ENCODE measurements around the gene SEPTIN10. TPM values are rescaled to one million over a fixed set of nuclear protein-coding genes. Genes with fewer than 3 reads are reported as not detected.
A peak's percentile ranks its signal among the peaks of the same experiment; 100 is the strongest.
"Not testable (repeated sequence)": the region's sequence is repeated elsewhere in the genome, so short reads cannot be mapped to it uniquely, and the experiment has no call there.

SEPTIN10 gene
- total RNA-seq, 2 experiments from 2014 or later = 5.8 to 6.3 TPM

DNA sequence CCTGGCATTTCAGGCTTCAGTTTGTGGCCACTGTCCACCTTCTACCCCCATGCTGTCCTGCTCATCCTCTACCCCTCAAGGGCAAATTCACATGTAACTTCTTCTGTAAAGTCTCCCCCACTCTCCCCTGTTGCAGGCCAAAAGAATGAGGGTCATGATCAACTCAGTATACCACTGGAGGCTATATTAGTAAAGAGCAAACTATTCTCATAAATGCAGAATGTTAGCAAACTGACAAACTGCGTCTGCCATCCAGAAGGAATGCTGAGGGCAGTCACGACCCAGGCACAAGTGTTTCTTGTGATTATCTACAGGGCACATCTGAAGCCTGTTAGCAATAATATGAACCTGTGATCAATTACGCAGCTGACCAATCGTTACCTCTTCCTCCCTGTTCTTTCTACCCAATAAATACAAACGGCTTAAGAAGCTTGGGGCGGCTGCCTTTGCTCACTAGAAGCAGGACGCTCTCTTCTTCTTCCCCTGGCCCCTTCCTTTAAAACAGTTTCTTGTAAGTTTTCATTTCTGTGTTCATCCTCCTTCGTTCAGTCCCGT lies 58.3 kb downstream of the SEPTIN10 start:
- Mint-ChIP-seq H3K9me3 (ENCODE audit: low read depth) (no peaks in the 10 kb centered on the region), H3K27ac (no peak overlapping the region), H3K4me3 (no peak overlapping the region), H3K36me3 (ENCODE audit: low read depth) (no peaks in the 10 kb centered on the region), H3K27me3 (no peaks in the 10 kb centered on the region), H3K4me1 (peaks cover 12% of the 10 kb centered on the region)
- no peak for DNase-seq
- intact Hi-C loops (cut with DNase I, micrococcal nuclease) = loop anchor here in 1 of 2 experiments (5.0 kb wide), 1 partner anchor 137 kb away; no protein-coding TSS in a partner anchor
- no peak for ATAC-seq
- POLR2A ChIA-PET = no interaction called here
- CTCF ChIA-PET = interaction anchor here (0.9 to 1.2 kb wide), 2 partner anchors 9 to 24 kb away, joined by 3 to 4 read pairs; no protein-coding TSS in a partner anchor

DNA sequence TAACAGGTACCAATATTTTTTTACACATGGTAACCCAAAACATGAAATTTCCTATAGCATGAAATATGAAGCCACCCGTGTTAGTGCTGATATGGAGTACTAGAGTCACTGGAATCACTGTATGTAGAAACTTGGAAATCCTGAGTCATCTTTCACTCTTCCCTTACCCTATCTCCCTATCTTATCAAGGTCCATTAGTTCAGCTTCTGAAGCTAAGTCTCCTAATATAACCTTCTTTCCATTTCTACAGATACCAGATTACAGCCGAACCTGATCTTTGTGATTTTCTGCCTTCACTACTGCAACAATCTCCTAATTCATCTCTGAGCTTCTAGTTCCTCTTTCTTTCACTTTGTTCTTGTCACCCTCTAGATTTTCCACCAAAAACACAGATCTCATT lies 59.0 kb downstream of the SEPTIN10 start:
- H3K27me3 Mint-ChIP-seq = no peaks in the 10 kb centered on the region
- no peaks in the 10 kb centered on the region for H3K9me3 Mint-ChIP-seq (ENCODE audit: low read depth)
- CTCF ChIA-PET = no interaction called here
- ATAC-seq (no peak), DNase-seq (no peak)
- POLR2A ChIA-PET = no interaction called here
- H3K4me1 Mint-ChIP-seq = peaks cover 12% of the 10 kb centered on the region
- H3K36me3 Mint-ChIP-seq (ENCODE audit: low read depth) = no peaks in the 10 kb centered on the region
- no peak overlapping the region for H3K4me3 Mint-ChIP-seq
- no peak overlapping the region for H3K27ac Mint-ChIP-seq
- intact Hi-C loops (cut with DNase I, micrococcal nuclease) = loop anchor here in 1 of 2 experiments (5.0 kb wide), 1 partner anchor 138 kb away; no protein-coding TSS in a partner anchor

- Mint-ChIP-seq H3K4me1 (no peaks in the 10 kb centered on the region), H3K36me3 (ENCODE audit: low read depth) (no peaks in the 10 kb centered on the region), H3K27me3 (no peaks in the 10 kb centered on the region), H3K9me3 (ENCODE audit: low read depth) (no peaks in the 10 kb centered on the region), H3K4me3 (no peak overlapping the region), H3K27ac (no peak overlapping the region)
- no peak for DNase-seq
- ChIA-PET POLR2A (no interaction called here), CTCF (interaction anchor here (0.6 kb wide), 1 partner anchor 620 kb away, joined by 3 read pairs; no protein-coding TSS in a partner anchor)
- ATAC-seq = no peak
- intact Hi-C loops (cut with DNase I, micrococcal nuclease) = loop anchor here (5.0 kb wide), 3 partner anchors 63 to 168 kb away; partner anchors contain the start of genes SEPTIN10 (in 2 of the 2) and SOWAHC (in 2 of the 2)
These were observed 64.7 kb downstream of the SEPTIN10 start for GRCh38 chr2:109549016-109549590.

- H3K9me3 Mint-ChIP-seq (ENCODE audit: low read depth) = no peaks in the 10 kb centered on the region
- ATAC-seq = no peak
- ChIA-PET CTCF (interaction anchor here (0.6 to 3.1 kb wide), 13 partner anchors 10 to 421 kb away, joined by 3 to 27 read pairs (median 4); no protein-coding TSS in a partner anchor), POLR2A (no interaction called here)
- H3K36me3 Mint-ChIP-seq (ENCODE audit: low read depth) = no peaks in the 10 kb centered on the region
- no peaks in the 10 kb centered on the region for H3K4me1 Mint-ChIP-seq
- H3K27ac Mint-ChIP-seq = no peak overlapping the region
- intact Hi-C loops (cut with DNase I, micrococcal nuclease) = loop anchor here (5.0 kb wide), 3 partner anchors 65 to 170 kb away; partner anchors contain the start of genes SEPTIN10 (in 2 of the 2) and SOWAHC (in 2 of the 2)
- DNase-seq = no peak
- H3K27me3 Mint-ChIP-seq = no peaks in the 10 kb centered on the region
- H3K4me3 Mint-ChIP-seq = no peak overlapping the region
These were observed 66.5 kb downstream of the SEPTIN10 start for GRCh38 chr2:109547280-109547679.

- H3K27me3 Mint-ChIP-seq = no peaks in the 10 kb centered on the region
- intact Hi-C loops (cut with DNase I, micrococcal nuclease) = loop anchor here (1.0 to 5.0 kb wide), 4 partner anchors 66 to 190 kb away; partner anchors contain the start of genes SEPTIN10 (in 2 of the 2) and SOWAHC (in 2 of the 2)
- no peak overlapping the region for H3K27ac Mint-ChIP-seq
- CTCF ChIA-PET = interaction anchor here (0.6 to 3.6 kb wide), 37 partner anchors 9 to 420 kb away, joined by 3 to 27 read pairs (median 4); no protein-coding TSS in a partner anchor
- H3K9me3 Mint-ChIP-seq (ENCODE audit: low read depth) = no peaks in the 10 kb centered on the region
- POLR2A ChIA-PET = interaction anchor here (0.7 kb wide), 1 partner anchor 145 kb away, joined by 4 read pairs; no protein-coding TSS in a partner anchor
- no peaks in the 10 kb centered on the region for H3K36me3 Mint-ChIP-seq (ENCODE audit: low read depth)
- no peaks in the 10 kb centered on the region for H3K4me1 Mint-ChIP-seq
- no peak overlapping the region for H3K4me3 Mint-ChIP-seq
- DNase-seq (peak; percentile 76), ATAC-seq (peak; percentile 74)
These were observed 67.7 kb downstream of the SEPTIN10 start for GRCh38 chr2:109545828-109546713.

GRCh38 chr2:109542384-109542783 lies 71.4 kb downstream of the SEPTIN10 start:
- Mint-ChIP-seq H3K27ac (no peak overlapping the region), H3K36me3 (ENCODE audit: low read depth) (no peaks in the 10 kb centered on the region), H3K4me1 (no peaks in the 10 kb centered on the region), H3K27me3 (peaks cover 11% of the 10 kb centered on the region), H3K4me3 (no peak overlapping the region), H3K9me3 (ENCODE audit: low read depth) (no peaks in the 10 kb centered on the region)
- no peak for DNase-seq
- ATAC-seq = no peak
- POLR2A ChIA-PET = interaction anchor here (0.6 kb wide), 1 partner anchor 9 kb away, joined by 3 read pairs; no protein-coding TSS in a partner anchor
- intact Hi-C loops (cut with DNase I, micrococcal nuclease) = no loop called here
- CTCF ChIA-PET = no interaction called here

DNA sequence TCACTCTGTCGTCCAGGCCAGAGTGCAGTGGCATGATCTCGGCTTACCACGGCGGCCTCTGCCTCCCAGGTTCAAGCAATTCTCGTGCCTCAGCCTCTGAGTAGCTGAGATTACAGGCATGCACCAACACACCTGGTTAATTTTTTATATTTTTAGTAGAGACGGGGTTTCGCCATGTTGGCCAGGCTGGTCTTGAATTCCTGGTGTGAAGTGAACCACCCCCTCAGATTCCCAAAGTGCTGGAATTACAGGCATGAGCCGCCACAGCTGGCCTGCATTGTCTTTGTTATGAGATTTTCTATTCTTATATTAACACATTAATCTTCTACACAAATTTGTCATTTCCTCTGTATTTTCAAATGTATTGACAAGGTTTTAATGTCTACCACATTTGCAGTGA lies 75.2 kb downstream of the SEPTIN10 start:
- ATAC-seq = no peak
- CTCF ChIA-PET = no interaction called here

DNA sequence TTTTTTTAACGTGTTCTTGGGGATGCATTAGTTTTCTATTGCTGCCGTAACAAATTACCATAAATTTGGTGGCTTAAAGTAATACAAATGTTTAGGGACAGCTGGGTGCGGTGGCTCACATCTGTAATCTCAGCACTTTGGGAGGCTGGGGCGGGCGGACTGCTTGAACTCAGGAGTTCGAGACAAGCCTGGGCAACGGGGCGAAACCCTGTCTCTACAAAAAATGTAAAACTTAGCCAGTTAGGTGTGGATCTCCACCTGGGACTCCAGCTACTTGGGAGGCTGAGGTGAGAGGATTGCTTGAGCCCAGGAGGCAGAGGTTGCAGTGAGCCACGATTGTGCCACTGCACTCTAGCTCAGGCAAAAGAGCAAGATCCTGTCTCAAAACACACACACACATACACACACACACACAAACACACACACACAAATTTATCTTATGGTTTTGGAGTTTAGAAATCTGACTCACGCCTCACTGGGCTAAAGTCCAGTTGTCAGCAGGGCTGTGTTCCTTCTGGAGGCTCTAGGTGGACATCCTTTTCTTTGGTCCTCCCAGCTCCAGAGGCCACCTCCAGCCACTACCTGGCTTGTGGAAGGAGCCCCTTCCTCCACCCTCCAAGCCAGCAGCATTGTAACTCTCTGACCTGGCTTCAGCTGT lies 76.1 kb downstream of the SEPTIN10 start:
- Mint-ChIP-seq H3K27me3 (peaks cover 16% of the 10 kb centered on the region), H3K4me1 (no peaks in the 10 kb centered on the region), H3K36me3 (ENCODE audit: low read depth) (no peaks in the 10 kb centered on the region), H3K27ac (no peak overlapping the region), H3K4me3 (no peak overlapping the region), H3K9me3 (ENCODE audit: low read depth) (no peaks in the 10 kb centered on the region)
- intact Hi-C loops (cut with DNase I, micrococcal nuclease) = no loop called here
- no peak for ATAC-seq
- DNase-seq = no peak
- POLR2A ChIA-PET = no interaction called here
- CTCF ChIA-PET = no interaction called here

More for the DNA sequence above, 75.2 kb downstream of the SEPTIN10 start:
- no peak for DNase-seq
- H3K9me3 Mint-ChIP-seq (ENCODE audit: low read depth) = no peaks in the 10 kb centered on the region
- H3K36me3 Mint-ChIP-seq (ENCODE audit: low read depth) = no peaks in the 10 kb centered on the region
- intact Hi-C loops (cut with DNase I, micrococcal nuclease) = no loop called here
- no peaks in the 10 kb centered on the region for H3K4me1 Mint-ChIP-seq
- POLR2A ChIA-PET = no interaction called here
- no peak overlapping the region for H3K4me3 Mint-ChIP-seq
- no peak overlapping the region for H3K27ac Mint-ChIP-seq
- peaks cover 16% of the 10 kb centered on the region for H3K27me3 Mint-ChIP-seq

DNA sequence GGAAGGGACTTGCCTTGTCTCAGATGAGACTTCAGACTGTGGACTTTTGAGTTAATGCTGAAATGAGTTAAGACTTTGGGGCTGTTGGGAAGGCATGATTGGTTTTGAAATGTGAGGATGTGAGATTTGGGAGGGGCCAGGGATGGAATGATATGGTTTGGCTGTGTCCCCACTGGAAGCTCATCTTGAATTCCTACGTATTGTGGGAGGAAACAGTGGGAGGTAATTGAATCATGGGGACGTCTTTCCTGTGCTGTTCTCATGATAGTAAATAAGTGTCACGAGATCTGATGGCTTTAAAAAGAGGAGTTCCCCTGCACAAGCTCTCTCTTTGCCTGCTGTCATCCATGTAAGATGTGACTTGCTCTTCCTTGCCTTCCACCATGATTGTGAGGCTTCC lies 77.2 kb downstream of the SEPTIN10 start:
- intact Hi-C loops (cut with DNase I, micrococcal nuclease); POLR2A ChIA-PET; H3K27ac Mint-ChIP-seq; H3K4me3 Mint-ChIP-seq; H3K4me1 Mint-ChIP-seq; H3K9me3 Mint-ChIP-seq (ENCODE audit: low read depth); ATAC-seq; DNase-seq; H3K36me3 Mint-ChIP-seq (ENCODE audit: low read depth): not testable (repeated sequence)
- CTCF ChIA-PET = interaction anchor here (0.7 kb wide), 1 partner anchor 125 kb away, joined by 3 read pairs; no protein-coding TSS in a partner anchor
- H3K27me3 Mint-ChIP-seq = peaks cover 20% of the 10 kb centered on the region

DNA sequence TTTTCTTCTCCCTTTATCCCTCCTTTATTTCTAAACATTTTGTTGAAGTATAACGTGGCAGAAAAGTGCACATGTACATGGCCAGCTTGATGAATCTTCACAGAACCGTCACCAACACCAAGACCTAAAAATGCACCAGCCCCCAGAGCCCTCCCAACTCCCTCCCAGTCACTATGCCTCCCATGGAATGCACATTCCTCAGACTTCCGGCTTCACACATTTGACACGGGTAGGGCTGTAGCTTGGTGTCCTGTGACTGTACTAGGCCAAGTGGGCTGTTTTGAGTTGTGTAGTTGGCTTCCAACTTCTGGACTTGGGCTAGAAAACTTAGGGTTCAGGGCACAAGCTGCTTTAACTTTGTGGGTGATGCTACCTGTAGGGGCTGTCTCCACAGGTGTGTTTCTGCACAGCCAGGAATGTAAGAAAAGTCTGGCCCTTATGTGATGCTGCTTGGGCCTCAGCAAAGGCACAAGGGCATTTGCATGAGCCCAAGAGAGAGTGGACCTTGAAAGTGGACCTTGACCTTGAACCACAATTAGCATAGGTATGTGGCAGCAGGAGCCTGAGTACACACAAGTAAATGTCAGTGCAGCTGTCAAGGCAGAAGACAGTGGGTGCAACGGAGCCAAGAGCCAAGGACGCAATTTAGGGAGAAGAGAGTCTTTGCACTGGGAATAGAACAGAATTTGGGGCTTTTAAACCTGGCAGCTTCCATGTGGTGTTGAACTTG lies 78.4 kb downstream of the SEPTIN10 start:
- ATAC-seq (no peak), DNase-seq (no peak)
- Mint-ChIP-seq H3K27me3 (peaks cover 17% of the 10 kb centered on the region), H3K27ac (no peak overlapping the region), H3K4me1 (no peaks in the 10 kb centered on the region), H3K36me3 (ENCODE audit: low read depth) (no peaks in the 10 kb centered on the region), H3K4me3 (no peak overlapping the region), H3K9me3 (ENCODE audit: low read depth) (no peaks in the 10 kb centered on the region)
- intact Hi-C loops (cut with DNase I, micrococcal nuclease) = no loop called here
- ChIA-PET CTCF (interaction anchor here (0.6 to 3.2 kb wide), 2 partner anchors 11 to 1498 kb away, joined by 4 to 25 read pairs; no protein-coding TSS in a partner anchor), POLR2A (no interaction called here)

Measured in activated CD4-positive, alpha-beta T cell treated with anti-CD3 and anti-CD28 coated beads for 36 hours (primary cell).